ENCODE results near the gene BPTF. TPM values are rescaled to one million over a fixed set of nuclear protein-coding genes. Genes with fewer than 3 reads are reported as not detected.

BPTF gene
- total and polyA plus RNA-seq, 2 of the 13 experiments (the other 11 are each of a cell fraction or from before 2014, with no cell fraction given): 43.5 to 66.1 TPM

- TF ChIP-seq ZNF644 (CRISPR knock-in tag; IDR thresholded peaks at IDR 0.05; ENCODE audit: low read depth): peak; percentile 92
- no peak for TF ChIP-seq DR1 (CRISPR knock-in tag; IDR thresholded peaks at IDR 0.05)
- TF ChIP-seq ZNF768 (CRISPR knock-in tag; IDR thresholded peaks at IDR 0.05): no peak
- TF ChIP-seq ZBTB38 (CRISPR knock-in tag; IDR thresholded peaks at IDR 0.05): no peak
- TF ChIP-seq FOXA1 (IDR thresholded peaks at IDR 0.05): peak; percentile 68
- TF ChIP-seq FOXA1 (CRISPR knock-in tag; IDR thresholded peaks at IDR 0.05): peak; percentile 96
- no peak for TF ChIP-seq CHCHD3 (CRISPR knock-in tag; IDR thresholded peaks at IDR 0.05)
- TF ChIP-seq TSC22D2 (CRISPR knock-in tag; IDR thresholded peaks at IDR 0.05; ENCODE audit: borderline replicate concordance): no peak
- no peak for TF ChIP-seq SETDB1 (CRISPR knock-in tag; IDR thresholded peaks at IDR 0.05; ENCODE audit: borderline replicate concordance)
- no peak; the same call in 1 of the 2 replicates for TF ChIP-seq ZNF687 (CRISPR knock-in tag; IDR thresholded peaks at IDR 0.05)
- peak; percentile 55; the same call in 1 of the 2 replicates for TF ChIP-seq POLR2AphosphoS5 (IDR thresholded peaks at IDR 0.05; ENCODE audit: low read depth, low read length)
- no peak for TF ChIP-seq RNF219 (CRISPR knock-in tag; IDR thresholded peaks at IDR 0.05)
- no peak for TF ChIP-seq ZNF513 (CRISPR knock-in tag; conservative IDR thresholded peaks at IDR 0.05)
- TF ChIP-seq FOSL1 (CRISPR knock-in tag; IDR thresholded peaks at IDR 0.05; ENCODE audit: borderline replicate concordance): no peak
- TF ChIP-seq ZNF512B (CRISPR knock-in tag; IDR thresholded peaks at IDR 0.05; ENCODE audit: borderline replicate concordance): no peak
- TF ChIP-seq HBP1 (CRISPR knock-in tag; IDR thresholded peaks at IDR 0.05; ENCODE audit: low read depth): peak; percentile 67; the same call in 1 of the 2 replicates
- no peak for TF ChIP-seq KLF12 (CRISPR knock-in tag; IDR thresholded peaks at IDR 0.05; ENCODE audit: borderline replicate concordance)
- peak; percentile 85 for TF ChIP-seq ONECUT2 (CRISPR knock-in tag; IDR thresholded peaks at IDR 0.05)
Measured at GRCh38 chr17:68029512-68030215, 204.4 kb downstream of the BPTF start (continued).

All from HepG2 (cell line).